GM19467 (cell line): Measurements from ENCODE around the gene ESPN.
"Not testable (repeated sequence)": the region's sequence is repeated elsewhere in the genome, so short reads cannot be mapped to it uniquely, and the experiment has no call there.

Source experiments
- ATAC-seq: cut with Tn5 transposase; IDR thresholded peaks from one replicate; pipeline ENCODE4 v1.9.1; 2021; ENCODE audit warnings: mild to moderate bottlenecking, moderate library complexity; ENCODE audit not compliant: unreplicated experiment

The ESPN gene

DNA sequence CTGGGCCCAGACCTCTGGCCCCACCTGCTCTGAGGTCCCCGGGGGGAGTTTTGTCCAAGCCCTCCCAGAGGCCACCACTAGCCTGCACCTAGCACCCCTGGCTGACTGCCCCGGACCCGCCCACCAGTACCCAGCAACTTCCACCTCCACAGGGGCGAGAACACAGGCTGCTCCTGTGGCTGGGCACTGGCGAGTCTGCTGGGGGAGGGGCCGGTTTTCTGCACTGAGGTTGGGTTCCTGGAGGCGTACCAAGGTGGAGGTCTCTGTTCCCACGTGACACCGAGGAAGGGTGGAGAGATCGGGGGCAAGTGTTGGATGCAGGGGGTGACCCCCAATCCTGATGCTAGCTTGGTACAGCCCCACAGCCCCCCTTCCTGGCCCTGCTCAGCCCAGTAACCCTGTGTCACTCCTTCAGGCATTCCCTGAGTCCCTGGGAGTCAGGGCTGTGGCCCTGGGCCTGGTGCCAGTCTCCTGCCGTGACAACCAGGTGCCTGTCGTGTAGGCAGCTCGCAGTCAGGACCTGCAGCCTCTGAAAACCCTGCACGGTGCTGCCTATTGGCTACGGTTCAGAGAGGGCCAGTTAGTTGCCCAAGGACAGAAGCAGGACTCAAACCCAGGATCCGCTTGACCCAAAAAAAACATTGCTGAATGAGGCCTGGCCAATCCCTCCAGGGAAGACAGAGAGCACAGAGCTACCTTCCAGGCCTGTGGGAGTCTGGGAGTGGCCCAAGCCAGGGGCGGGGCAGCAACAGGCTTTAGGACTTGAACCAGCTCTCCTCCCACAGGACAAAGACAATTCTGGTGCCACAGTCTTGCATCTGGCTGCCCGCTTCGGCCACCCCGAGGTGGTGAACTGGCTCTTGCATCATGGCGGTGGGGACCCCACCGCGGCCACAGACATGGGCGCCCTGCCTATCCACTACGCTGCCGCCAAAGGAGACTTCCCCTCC lies 3.1 kb downstream of the ESPN start:
- no peak for ATAC-seq

DNA sequence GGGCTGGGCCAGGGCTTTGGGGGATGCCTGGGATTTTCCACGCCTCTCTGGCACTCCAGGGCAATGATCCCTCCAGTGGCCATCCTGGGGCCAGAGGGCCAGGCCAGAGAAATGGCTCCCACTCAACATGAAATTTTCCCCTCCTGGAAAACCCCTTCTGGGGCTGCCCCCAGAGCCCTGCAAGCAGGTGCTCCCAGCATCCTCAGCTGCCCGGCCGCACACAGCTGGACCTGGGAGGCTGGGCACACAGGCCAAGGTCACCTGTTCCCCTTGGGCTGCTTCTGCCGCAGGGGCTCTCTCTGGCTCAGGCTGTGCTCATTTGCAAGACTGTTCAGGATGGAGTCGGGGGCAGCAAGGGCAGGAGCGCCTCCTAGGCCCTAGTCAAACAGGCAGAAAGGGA lies 3.9 kb downstream of the ESPN start:
- ATAC-seq: not testable (repeated sequence)

DNA sequence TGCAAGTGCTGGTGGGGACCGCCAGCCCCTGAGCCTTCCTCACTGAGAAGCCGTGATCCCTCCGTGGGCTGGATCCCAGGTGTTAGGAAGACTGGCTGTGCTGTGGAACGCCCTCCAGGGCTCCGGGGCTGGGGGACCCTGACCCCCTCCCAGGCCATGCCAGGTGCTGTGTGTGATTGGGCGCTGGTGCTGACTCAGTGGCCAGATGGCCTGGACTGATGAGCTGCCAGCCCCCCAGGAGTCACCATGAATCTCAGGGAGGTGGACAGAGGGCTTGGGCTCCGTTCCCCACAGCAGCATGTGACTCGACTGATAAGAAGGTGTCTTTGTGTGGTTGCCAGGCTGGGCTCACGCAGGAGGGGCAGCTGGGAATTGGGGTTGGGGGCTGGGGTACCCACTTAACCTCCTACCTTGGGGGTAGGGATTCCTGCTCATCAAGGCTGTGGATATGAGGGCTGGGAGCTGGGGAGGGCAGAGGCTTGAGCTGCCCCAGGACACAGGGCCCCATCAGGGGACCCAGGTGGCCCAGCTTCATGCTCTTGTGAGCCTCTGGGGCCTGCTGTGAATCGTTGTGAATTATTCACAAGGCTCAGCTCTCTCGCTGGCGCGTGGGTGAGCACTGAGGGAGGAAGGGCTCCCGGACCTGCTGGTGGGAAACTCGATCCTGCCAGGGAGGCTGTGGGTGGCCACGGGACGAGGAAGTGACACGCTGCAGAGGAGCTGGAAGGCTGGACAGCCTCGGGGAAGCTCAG lies 5.3 kb downstream of the ESPN start:
- ATAC-seq: not testable (repeated sequence)

DNA sequence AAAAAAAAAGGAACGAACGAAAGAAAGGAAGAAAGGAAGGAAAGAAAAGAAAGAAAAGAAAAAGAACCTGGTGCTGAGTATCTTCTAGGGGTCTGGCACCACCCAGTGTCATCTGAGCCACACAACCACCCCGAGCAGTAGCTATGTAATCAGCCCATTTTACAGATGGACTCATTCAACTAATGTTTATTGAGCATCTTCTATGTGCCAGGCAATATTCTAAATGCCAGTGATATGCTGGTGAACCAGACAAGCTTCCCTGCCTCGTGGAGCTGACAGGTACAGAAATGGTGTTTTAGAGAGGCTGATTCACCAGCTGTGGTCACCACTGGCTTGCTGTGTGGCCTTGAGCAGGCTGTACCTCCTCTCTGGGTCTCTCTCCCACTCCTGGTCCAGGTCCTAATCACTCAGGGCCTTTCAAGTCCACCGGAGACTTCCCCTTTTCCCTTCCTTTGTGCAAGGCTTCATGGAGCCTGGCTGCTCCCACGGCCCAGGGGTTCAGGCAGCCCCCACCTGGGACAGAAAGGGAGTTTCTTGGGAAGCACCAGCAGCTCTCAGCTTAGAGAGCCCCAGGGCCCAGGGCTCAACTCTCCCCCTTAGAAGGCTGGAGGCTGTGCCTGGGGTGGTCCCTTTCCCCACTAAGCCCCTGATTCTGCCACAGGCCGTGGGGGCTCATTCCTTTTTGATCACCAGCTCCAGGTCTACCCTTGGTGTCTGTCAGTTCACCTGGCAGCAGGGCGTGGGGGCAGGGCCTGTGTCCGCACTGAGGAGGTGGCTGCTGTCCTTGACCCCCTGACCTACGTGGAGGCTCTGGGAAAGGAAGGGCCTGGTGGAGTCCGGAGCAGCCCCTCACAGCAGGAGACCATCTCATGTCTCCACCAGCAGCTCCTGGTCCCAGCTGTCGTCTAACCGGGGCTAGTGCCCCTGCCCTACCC lies 7.3 kb downstream of the ESPN start:
- not testable (repeated sequence) for ATAC-seq

DNA sequence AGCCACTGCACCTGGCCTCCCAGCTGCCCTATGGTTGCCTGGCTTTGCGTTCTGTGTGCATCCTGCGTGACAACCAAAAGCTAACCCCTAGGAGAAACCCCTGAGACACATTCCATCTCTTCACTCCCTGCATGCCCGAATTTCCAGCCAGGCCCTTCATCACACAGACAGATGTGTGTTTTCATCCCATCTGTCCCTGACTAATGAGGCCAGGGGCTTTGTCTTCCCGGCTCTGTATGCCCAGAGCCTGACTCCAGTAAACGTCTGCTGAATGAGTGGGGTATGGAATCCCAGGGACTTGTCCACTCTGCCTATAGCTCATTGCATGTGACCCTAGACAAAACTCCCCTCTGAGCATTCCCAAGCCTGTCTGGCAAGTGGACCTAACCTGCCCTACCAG lies 9.6 kb downstream of the ESPN start:
- ATAC-seq: no peak

DNA sequence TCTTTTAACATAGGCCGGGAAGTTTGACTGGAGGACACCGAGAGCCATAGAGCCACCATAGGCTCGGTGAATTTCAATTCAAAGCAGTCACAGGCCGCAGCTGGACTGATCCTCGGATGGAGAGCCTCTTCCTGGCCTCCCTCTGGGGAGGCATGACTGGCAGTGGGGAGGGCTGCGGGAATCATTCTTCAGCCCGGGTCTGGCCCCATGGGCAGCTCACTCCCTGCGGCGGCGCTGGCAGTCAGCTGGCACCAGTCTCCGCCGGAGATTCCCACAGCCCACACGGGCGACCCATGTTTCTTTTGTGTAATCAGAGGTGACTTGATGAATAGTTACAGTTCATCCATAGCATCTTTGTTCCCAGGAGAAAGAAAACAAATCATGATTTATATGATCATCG lies 10.6 kb downstream of the ESPN start:
- no peak for ATAC-seq

DNA sequence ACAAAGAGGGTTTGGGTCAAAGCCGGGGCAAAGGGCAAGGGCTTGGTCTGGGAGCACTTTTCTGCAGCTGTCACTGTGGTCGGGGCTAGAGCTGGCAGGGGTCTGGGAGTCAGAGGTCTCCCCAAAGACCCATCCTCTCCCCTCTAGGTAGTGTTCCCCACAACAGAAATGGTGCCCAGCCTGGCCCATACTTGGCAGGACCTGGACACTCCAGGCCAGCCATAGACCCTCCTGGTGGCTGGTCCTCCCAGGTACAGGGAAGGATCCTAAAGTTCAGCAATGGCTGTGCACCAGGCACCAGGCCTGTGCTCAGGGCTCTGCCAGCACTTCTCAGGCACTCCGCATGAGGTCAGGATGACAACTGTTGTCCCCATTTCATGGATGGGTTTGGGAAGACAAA lies 11.0 kb downstream of the ESPN start:
- ATAC-seq: no peak

DNA sequence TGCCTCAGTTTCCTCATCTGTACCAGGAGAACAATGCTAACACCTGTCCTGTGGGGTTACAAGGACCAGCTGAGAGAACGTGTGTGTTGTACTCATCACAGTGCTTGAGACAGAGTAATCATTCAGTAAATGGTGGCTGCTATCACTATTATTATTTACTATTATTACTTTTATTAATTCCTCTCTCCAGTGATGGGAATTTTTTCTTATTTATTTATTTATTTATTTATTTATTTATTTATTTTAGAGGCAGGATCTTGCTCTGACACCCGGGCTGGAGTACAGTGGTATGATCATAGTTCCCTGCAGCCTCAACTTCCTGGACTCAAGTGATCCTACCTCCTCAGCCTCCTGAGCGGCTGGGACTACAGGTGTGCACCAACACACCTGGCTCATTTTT lies 11.7 kb downstream of the ESPN start:
- ATAC-seq: not testable (repeated sequence)

DNA sequence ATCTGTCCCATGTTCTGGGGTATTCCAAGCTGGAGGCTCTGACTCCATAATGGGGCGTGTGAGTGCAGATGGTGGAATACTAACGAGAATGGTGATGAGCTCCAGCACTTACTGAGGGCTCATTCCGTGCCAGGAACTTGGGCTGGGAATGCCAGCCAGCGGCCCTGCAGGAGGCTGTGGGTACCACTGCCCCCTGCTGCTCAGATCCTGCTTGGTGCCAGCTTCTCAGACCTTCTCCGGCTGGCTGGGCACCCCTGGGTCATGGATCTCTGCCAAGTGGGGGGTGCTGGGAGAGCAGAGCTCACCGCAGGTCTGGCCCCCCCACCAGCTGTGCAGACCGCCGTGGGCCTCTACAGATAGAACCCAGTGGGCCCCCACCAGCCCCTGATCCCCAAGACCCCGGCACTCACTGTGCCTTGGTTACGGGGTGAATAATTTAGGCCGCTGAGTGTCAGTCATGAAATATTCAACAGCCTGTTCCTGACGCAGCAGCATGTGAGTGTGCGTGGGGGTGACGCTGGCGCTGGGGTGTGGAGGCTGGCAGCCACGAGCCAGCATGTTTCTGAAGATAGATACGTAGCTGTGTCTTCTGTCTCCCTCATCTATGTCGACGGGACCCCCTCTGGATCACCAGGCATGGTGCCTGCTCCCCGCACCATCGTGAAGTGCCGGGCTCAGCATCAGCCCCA lies 12.6 kb downstream of the ESPN start:
- ATAC-seq: not testable (repeated sequence)

DNA sequence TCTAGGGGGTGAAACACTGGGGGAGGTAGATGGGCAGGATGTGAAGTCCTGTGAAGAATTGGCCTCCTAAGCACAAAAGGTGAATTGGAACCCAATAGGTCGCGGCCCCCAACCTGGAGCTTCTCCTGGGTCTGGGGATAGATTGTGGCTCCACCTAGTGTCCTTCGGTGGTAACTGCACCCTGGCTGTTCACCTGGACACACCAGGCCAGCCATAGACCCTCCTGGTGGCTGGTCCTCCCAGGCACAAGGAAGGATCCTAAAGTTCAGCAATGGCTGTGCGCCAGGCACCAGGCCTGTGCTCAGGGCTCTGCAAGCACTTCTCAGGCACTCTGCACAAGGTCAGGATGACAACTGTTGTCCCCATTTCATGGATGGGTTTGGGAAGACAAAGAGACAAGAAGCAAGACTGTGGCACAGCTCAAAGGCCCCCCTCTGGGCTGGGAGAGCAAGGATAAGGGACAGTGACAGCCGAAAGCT lies 13.5 kb downstream of the ESPN start:
- no peak for ATAC-seq

DNA sequence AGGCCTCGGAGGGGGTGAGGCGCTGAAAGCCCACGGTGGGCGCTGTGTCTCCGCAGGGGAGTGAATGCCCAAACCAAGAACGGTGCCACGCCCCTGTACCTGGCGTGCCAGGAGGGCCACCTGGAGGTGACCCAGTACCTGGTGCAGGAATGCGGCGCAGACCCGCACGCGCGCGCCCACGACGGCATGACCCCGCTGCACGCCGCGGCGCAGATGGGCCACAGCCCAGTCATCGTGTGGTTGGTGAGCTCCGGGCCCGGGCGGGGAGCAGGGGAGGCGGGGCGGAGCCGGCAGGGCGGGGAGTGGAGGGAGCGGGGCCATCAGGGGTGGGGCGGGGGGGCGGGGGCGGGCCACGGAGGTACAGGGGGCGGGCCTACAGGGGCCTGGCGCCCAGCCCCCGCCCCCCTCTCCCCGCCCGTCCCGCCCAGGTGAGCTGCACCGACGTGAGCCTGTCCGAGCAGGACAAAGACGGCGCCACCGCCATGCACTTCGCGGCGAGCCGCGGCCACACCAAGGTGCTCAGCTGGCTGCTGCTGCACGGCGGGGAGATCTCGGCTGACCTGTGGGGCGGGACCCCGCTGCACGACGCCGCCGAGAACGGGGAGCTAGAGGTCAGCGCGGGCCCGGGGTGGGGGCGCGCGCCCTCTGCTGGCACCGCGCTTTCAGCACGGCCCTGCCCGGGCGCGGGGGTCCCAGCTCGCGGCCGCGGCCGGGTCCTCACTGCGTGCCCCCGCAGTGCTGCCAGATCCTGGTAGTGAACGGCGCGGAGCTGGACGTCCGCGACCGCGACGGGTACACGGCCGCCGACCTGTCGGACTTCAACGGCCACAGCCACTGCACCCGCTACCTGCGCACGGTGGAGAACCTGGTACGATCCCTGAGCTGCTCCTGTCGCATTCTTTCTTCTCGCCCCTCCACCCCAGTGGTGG lies 15.9 kb downstream of the ESPN start:
- ATAC-seq: no peak

DNA sequence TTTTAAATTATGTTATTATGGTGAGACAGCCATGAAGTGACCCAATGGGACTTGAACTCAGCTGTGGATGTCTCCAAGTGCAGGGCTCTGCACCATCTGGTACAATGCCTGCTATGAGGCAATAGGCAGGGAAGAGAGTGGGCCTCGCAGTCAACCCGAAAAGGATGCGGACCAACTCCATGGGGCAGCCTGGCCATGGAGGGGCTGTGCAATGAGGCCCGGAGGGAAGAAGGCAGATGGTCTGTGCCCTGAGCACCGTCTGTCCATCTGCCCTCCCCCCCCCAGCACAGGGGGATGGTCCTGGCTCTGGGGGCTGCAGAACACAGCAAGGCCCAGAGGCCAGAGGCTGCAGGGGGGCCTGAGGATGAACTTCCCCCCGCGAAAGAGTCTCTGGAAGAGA lies 17.0 kb downstream of the ESPN start:
- ATAC-seq: no peak

DNA sequence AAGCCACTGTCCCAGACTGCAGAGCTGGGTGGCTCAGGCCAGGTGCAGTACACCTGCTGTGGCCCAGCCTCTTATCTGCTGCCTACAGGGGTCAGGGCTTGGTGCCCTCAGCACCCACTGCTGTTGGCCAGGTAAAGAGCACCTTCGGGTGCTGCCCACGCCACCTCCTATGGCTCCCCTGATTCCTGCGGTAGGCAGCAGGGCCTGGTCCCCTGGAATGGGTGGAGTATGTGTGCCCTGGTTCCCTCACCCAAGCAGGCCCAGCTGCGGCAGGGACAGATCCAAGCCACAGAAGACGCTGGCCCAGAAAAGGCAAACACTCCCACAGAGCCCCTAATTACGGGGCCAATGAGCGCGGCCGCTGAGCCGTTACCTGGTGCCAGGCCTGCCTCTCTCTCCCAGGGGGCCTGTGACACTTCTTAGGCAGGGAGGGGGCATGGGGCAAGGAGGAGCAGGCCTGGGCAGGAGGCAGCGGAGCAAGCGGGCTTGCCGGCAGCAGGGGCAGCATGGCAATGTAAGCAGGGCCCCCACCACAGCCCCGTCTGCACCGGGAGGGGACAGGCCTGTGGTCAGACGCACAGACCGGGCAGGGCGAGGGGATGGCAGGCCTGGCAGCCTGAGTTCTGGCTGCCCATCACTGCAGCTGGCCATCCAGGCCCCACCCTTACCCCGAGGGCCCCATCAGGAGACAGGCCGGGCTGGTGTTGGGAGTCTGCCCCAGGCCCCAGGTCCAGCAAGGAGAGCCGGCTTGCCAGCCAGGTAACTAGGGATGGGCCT lies 19.0 kb downstream of the ESPN start:
- ATAC-seq: no peak

DNA sequence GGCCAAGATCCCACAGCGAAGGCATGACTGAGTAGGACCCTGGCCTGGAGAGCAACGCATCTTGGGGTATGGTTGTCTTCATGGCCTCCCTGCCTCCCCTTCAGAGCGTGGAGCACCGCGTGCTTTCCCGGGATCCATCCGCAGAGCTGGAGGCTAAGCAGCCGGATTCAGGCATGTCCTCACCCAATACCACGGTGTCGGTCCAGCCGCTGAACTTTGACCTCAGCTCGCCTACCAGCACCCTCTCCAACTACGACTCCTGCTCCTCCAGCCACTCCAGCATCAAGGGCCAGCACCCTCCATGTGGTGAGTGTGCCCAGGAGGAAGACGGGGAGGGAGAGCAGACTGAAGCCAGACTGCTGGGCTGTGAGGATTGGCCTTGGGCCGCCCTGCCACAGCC lies 19.8 kb downstream of the ESPN start:
- no peak for ATAC-seq

DNA sequence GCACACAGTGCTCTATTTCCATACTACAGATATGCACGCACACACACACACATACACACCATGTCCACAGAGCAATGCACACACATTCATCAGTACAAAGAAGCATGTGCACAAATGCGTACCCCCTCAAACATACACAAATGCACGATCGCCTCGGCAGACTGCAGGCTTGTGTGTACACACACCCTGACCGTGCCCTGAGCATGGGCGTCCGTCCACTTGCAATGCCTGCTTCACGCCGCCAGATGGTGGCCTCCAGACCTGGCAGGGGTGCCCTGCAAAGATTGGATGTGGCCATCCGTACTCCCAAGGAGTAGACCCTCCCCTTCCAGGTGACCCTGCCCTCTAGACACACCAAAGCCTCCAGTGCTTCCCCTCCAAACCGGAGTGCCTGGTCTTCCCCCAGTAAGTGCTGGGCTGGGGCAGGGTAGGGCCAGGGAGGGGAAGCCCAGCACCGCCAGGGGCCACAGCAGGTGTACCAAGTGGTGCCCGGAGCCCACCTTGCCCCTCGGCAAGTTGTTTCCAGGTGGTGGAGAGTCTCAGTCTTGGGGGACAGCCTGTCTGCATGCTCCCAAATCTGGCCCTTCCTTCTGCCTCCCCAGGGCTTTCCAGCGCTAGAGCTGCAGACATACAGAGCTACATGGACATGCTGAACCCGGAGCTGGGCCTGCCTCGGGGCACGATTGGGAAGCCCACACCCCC lies 20.6 kb downstream of the ESPN start:
- ATAC-seq: no peak

DNA sequence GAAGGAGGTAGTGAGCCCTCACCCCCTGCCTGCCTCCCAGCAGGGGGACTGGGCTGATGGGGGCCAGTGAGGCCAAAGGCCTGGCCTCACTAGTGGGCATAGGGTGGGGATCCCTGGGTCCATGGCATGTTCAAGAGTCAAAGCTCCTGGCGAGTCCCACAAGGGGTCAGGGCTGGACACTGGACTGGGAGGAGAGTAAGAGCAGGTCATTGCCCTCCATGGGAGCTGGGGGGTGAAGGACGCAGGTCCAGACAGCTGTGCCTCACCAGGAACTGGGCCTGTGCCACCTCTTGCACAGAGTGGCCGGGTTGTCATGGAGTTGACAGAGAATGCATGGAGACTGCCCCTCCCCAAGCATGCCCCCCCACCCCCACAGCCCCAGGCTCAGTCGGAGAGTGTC lies 21.4 kb downstream of the ESPN start:
- not testable (repeated sequence) for ATAC-seq

DNA sequence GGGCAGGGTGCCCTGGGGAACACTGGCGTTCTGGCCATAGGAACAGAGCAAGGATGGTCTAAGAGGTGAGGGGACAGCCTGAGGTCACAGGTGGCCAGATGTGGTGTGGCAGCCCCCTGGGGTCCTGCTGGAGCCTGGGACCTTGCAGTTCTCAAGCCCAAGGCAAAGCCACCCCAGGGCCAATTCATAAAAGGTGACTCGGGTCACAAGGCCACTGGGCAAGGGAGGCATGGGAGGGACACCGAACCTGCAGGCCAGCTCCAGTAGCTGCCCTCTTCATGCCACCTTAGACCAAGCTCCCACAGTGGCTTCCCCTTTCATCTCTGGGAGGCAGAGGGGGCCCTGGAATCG lies 22.1 kb downstream of the ESPN start:
- no peak for ATAC-seq
